ENCODE data around the gene LARP4. TPM values are rescaled to one million over a fixed set of nuclear protein-coding genes. Genes with fewer than 3 reads are reported as not detected.

LARP4 gene
- total and polyA plus RNA-seq, 2 of the 4 experiments (the other 2 are of a cell fraction), result 11.3 to 42.5 TPM

GRCh38 chr12:50453872-50454271 is 53.2 kb downstream of the LARP4 start:
- Histone ChIP-seq H3K23ac (ENCODE audit: low read depth, low read length) (no peak overlapping the region), H2BK20ac (ENCODE audit: low read depth, low read length) (no peak overlapping the region), H3K79me1 (ENCODE audit: low read depth in 1 of 2, low read length in 2 of 2) (peaks cover 10 to 22% of the 10 kb centered on the region in 2 experiments), H3K9me1 (ENCODE audit: insufficient read depth, low read length) (peaks cover 3% of the 10 kb centered on the region; the same call in 1 of the 2 replicates), H4K20me1 (ENCODE audit: insufficient read depth, low read length) (no peaks in the 10 kb centered on the region), H2BK120ac (ENCODE audit: low read depth, low read length) (no peak overlapping the region), H2AK9ac (replicated peaks; ENCODE audit: low read depth, low read length, poor library complexity) (no peak overlapping the region), H2BK5ac (ENCODE audit: low read depth, low read length, poor library complexity, severe bottlenecking) (no peak overlapping the region), H2AK5ac (ENCODE audit: low read depth, low read length) (no peak overlapping the region), H3K27me3 (ENCODE audit: control insufficient read depth, insufficient read depth, low read length) (no peaks in the 10 kb centered on the region), H3K27ac (ENCODE audit: insufficient read depth, low read length) (no peak overlapping the region), H3K18ac (ENCODE audit: low read depth, low read length) (no peak overlapping the region), H3K4me3 (ENCODE audit: insufficient read depth, low read depth, low read length) (no peak overlapping the region), H2BK15ac (ENCODE audit: low read depth, low read length) (no peak overlapping the region), H3K36me3 (ENCODE audit: control insufficient read depth, insufficient read depth, low read length) (peaks cover 17% of the 10 kb centered on the region), H2AFZ (replicated peaks; ENCODE audit: low read length, poor library complexity) (no peak overlapping the region), H3K14ac (replicated peaks; ENCODE audit: low read depth, low read length) (no peak overlapping the region), H4K91ac (ENCODE audit: insufficient read depth, low read depth, low read length) (no peak overlapping the region), H4K8ac (ENCODE audit: low read depth in 2 of 2, low read length in 2 of 2) (no peak overlapping the region), H3K9ac (ENCODE audit: low read depth, low read length) (no peak overlapping the region), H3K9me3 (ENCODE audit: control insufficient read depth, insufficient read depth, low read length) (no peaks in the 10 kb centered on the region), H3K4me1 (ENCODE audit: control insufficient read depth, insufficient read depth, low read length) (no peaks in the 10 kb centered on the region), H3K4me2 (ENCODE audit: low read depth, low read length) (no peak overlapping the region), H3K56ac (ENCODE audit: extremely low read depth, insufficient read depth, low read length) (no peak overlapping the region), H4K5ac (ENCODE audit: low read depth, low read length) (no peak overlapping the region), H3K4ac (ENCODE audit: low read depth, low read length) (no peak overlapping the region)
- ChIA-PET POLR2A (ENCODE audit: unreplicated experiment) (no interaction called here), CTCF (no interaction called here)
- TF ChIP-seq POLR2A (IDR thresholded peaks at IDR 0.05; ENCODE audit: low read depth, low read length) (no peak), CEBPB (IDR thresholded peaks at IDR 0.05; ENCODE audit: low read depth, low read length) (peak; percentile 92)
- WGBS, 2 experiments (ENCODE audit: extremely low coverage in 2 of 2, insufficient read length in 1 of 2), result no CpG with 5 or more reads among the region's 5 CpGs
- peak; percentile 37 for DNase-seq
- intact Hi-C loops (cut with micrococcal nuclease), result no loop called here
- no peak for ATAC-seq (ENCODE audit: low read depth)
- dilution Hi-C loops (cut with HindIII; ENCODE audit: low sequenced_read_pairs, unreplicated experiment), result no loop called here
- BruUV-seq (replicated peaks), result no TSS peak
- in situ Hi-C loops (cut with MboI; ENCODE audit: low sequenced_read_pairs), result no loop called here

Data from IMR-90 (cell line).